ENCODE data around the gene PLIN3.

DNA sequence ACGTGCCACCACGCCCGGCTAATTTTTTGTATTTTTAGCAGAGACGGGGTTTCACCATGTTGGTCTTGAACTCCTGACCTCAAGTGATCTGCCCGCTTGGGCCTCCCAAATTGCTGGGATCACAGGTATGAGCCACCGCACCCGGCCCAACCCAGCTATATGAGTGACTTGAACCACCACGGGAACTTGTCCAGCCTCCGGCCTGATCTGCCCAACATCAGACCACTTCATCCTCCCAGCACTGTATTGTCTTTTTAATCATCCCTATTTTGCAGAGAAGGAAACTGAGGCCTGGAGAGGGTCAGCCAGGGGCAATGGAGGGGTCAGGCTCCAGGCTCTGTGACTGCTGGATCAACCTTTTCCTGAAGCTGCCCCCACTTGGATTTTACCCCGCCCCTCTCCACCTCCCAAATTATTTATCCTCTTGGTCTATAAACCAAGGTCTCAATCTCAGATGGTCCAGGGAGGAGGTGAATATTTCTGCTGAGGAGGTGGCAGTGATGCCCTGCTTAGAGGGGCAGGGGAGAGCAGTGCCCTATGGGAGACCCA lies 893 bp upstream of the PLIN3 start:
- TF ChIP-seq, protein P1, sequence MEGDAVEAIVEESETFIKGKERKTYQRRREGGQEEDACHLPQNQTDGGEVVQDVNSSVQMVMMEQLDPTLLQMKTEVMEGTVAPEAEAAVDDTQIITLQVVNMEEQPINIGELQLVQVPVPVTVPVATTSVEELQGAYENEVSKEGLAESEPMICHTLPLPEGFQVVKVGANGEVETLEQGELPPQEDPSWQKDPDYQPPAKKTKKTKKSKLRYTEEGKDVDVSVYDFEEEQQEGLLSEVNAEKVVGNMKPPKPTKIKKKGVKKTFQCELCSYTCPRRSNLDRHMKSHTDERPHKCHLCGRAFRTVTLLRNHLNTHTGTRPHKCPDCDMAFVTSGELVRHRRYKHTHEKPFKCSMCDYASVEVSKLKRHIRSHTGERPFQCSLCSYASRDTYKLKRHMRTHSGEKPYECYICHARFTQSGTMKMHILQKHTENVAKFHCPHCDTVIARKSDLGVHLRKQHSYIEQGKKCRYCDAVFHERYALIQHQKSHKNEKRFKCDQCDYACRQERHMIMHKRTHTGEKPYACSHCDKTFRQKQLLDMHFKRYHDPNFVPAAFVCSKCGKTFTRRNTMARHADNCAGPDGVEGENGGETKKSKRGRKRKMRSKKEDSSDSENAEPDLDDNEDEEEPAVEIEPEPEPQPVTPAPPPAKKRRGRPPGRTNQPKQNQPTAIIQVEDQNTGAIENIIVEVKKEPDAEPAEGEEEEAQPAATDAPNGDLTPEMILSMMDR (IDR thresholded peaks at IDR 0.05), result no peak
- no peak for TF ChIP-seq POLR2A (IDR thresholded peaks at IDR 0.05)

Data from tibial nerve (tissue), 3 donors.